H1 (cell line): ENCODE measurements around the gene ZMIZ1. TPM values are rescaled to one million over a fixed set of nuclear protein-coding genes. Genes with fewer than 3 reads are reported as not detected.

Experiments used
- POU5F1 ChIP-seq: IDR thresholded peaks from 2 replicates; pipeline ENCODE4 v1.6.1; 2011; ENCODE audit warnings: low read depth, mild to moderate bottlenecking, low read length, moderate library complexity
- polyA plus RNA-seq, 7 experiments: library from polyadenylated mRNA; depleted of rRNA in 3 of 7; stranded (reverse) in 5 of 7; unstranded in 2 of 7; fragments of >200 nt in 5 of 7; fragments of 200-250 nt in 2 of 7; gene quantifications; 1 replicate in 5 of 7; 2 replicates in 1 of 7; 4 replicates in 1 of 7; pipeline versions ENCODE4 v1.2.1 to v1.2.3, GENCODE V29; 2011 to 2013; ENCODE audit warnings: missing spikeins in 2 of 7, mixed read lengths in 2 of 7
- total RNA-seq: library from RNA; stranded (reverse); fragmentation: NEBNext Ultra II Directional; extraction: Animal tissue kit (Norgen Biotek cat#: 25700); gene quantifications from 2 replicates; pipeline ENCODE4 v1.2.1, GENCODE V29; 2021

Gene ZMIZ1
- total and polyA plus RNA-seq, 2 of the 8 experiments (the other 6 are each of a cell fraction or from before 2014, with no cell fraction given), result 8.1 to 28.0 TPM

- no peak for TF ChIP-seq POU5F1
These were observed 23.9 kb upstream of the ZMIZ1 start (continued) for GRCh38 chr10:79044846-79045245.
